Suppressor macrophage treated with lipopolysaccharide for 1 hour (primary cell): ENCODE data around the gene NOL4L.

Experiments used
- DNase-seq, 3 donors: peaks; one replicate each; pipeline ENCODE4 v3.0.0-alpha.2; 2020 to 2022

Gene NOL4L

GRCh38 chr20:32560482-32560988 lies 24.6 kb downstream of the NOL4L start:
- DNase-seq: no peak

- no peak for DNase-seq
Observed at GRCh38 chr20:32559753-32560380, 25.3 kb downstream of the NOL4L start.

GRCh38 chr20:32559205-32559752 lies 25.9 kb downstream of the NOL4L start:
- DNase-seq: no peak

- no peak for DNase-seq
Observed at GRCh38 chr20:32558526-32558925, 26.6 kb downstream of the NOL4L start.

GRCh38 chr20:32557319-32557718 lies 27.8 kb downstream of the NOL4L start:
- DNase-seq: no peak

GRCh38 chr20:32556312-32557184 lies 28.6 kb downstream of the NOL4L start:
- no peak for DNase-seq

- no peak for DNase-seq
Observed at GRCh38 chr20:32555584-32555983, 29.5 kb downstream of the NOL4L start.

GRCh38 chr20:32554965-32555289 lies 30.2 kb downstream of the NOL4L start:
- no peak for DNase-seq

GRCh38 chr20:32553618-32554017 lies 31.5 kb downstream of the NOL4L start:
- peak in 2 of 3 donors; percentile 22 to 38 for DNase-seq

- DNase-seq: no peak
Observed at GRCh38 chr20:32551693-32552092, 33.4 kb downstream of the NOL4L start.

- no peak for DNase-seq
Observed at GRCh38 chr20:32549842-32550241, 35.3 kb downstream of the NOL4L start.

GRCh38 chr20:32547753-32548034 lies 37.4 kb downstream of the NOL4L start:
- DNase-seq: no peak

- peak in 2 of 3 donors; percentile 32 to 34 for DNase-seq
Observed at GRCh38 chr20:32546918-32547752, 38.0 kb downstream of the NOL4L start.

- no peak for DNase-seq
Observed at GRCh38 chr20:32544893-32545840, 40.0 kb downstream of the NOL4L start.

GRCh38 chr20:32544260-32544722 lies 40.8 kb downstream of the NOL4L start:
- DNase-seq: no peak

- no peak for DNase-seq
Observed at GRCh38 chr20:32543570-32544259, 41.4 kb downstream of the NOL4L start.

GRCh38 chr20:32542259-32542615 lies 42.9 kb downstream of the NOL4L start:
- no peak for DNase-seq

GRCh38 chr20:32541323-32542258 lies 43.5 kb downstream of the NOL4L start:
- DNase-seq: no peak

GRCh38 chr20:32539817-32540675 lies 45.1 kb downstream of the NOL4L start:
- no peak for DNase-seq
